GM12864 (cell line): ENCODE data around the gene NAT10.
A peak's percentile ranks its signal among the peaks of the same experiment; 100 is the strongest.

Experiments used
- DNase-seq: peaks from one replicate; pipeline ENCODE4 v3.0.0-alpha.2; 2011; ENCODE audit warnings: low read depth
- H3K4me3 ChIP-seq: 2 replicates; pipeline ENCODE4 v1.5.1; 2011; ENCODE audit warnings: mild to moderate bottlenecking, low read depth, low read length, control low read depth
- CTCF ChIP-seq: IDR thresholded peaks from 2 replicates; pipeline ENCODE4 v1.5.1; 2011; ENCODE audit warnings: low read depth, mild to moderate bottlenecking, moderate library complexity, low read length, control low read depth, inconsistent platforms; ENCODE audit errors: missing control alignments

Gene NAT10

DNA sequence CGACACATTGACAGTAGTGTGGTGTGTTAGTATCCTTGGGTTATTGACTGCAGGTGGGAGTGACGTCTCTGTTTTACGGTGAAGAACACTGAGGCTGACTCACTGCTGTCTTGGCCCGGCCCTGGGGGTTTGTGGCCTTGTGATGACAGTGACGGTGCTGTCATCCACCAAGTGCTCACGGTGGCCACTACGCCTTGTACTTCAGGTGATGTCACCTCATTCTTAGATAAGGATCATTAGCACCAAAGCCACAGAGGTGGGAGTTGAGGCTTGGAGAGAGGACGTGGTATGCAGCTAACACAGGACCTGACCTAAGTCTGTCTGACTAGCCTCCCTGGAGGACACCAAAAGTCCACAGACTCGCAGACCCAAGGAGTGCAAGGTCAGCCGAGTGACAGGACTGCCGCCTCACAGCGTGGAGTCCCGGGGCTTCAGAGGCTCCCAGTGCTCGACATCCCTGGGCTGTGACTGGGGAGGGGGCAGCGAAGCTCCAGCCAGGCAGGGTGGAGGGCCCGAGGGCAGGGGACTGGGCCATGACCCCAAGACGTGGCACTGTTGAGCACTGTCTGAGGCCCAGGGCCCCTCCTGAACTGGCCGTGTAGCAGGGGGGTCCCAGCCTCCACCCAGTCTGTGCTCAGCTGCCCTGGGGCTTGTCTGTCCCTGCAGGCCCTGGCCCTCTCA is 56.5 kb downstream of the NAT10 start:
- H3K4me3 ChIP-seq, result no peak overlapping the region
- no peak for DNase-seq
- TF ChIP-seq CTCF, result no peak

DNA sequence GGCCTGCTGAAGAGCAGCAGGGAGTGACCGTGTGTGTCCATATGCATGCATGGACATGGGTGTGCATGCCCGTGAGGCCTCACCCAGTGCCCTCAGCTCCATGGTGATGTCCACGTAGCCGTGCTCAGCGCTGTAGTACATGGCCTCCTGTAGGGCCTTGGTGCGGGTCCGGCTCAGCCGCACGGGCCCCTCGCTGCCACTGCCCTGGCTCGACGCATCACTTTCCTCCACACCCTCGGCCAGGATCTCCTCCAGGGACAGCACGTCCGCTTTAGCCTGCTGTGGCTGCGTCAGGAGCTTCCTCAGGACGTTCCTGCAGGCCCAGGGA is 57.0 kb downstream of the NAT10 start:
- DNase-seq, result no peak
- H3K4me3 ChIP-seq, result no peak overlapping the region
- no peak for TF ChIP-seq CTCF

- DNase-seq, result no peak
- H3K4me3 ChIP-seq, result no peak overlapping the region
- TF ChIP-seq CTCF, result no peak
Observed at GRCh38 chr11:34162856-34163255, 57.4 kb downstream of the NAT10 start.

DNA sequence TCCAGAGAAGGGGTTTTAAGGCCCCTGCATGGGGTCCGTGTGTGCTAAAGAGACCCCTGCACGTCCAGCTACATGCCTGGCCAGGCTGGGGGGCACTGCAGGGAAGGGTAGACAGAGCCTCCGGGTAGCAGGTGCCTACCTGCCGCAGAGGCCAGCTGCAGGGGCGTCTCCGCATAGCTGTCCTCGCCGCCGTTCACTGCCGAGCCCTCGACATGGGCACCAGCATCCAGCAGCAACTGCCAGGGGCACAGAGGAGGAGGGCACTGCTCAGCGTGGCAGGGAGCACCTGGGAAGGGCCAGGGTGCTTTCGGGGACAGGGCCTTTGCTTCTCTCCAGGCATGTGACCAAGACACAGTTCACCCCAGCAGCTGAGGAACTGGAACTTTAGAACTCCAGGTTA is 59.7 kb downstream of the NAT10 start:
- TF ChIP-seq CTCF, result no peak
- no peak for DNase-seq
- H3K4me3 ChIP-seq, result no peak overlapping the region

- TF ChIP-seq CTCF, result peak; percentile 12
- no peak overlapping the region for H3K4me3 ChIP-seq
- DNase-seq, result no peak
Observed at GRCh38 chr11:34165786-34166555, 60.5 kb downstream of the NAT10 start.

- H3K4me3 ChIP-seq, result no peak overlapping the region
- TF ChIP-seq CTCF, result no peak
- no peak for DNase-seq
Observed at GRCh38 chr11:34166806-34167740, 61.6 kb downstream of the NAT10 start.
